Right atrium auricular region (tissue), 2 donors: ENCODE measurements around the gene ZNF516. TPM values are rescaled to one million over a fixed set of nuclear protein-coding genes. Genes with fewer than 3 reads are reported as not detected.
A peak's percentile ranks its signal among the peaks of the same experiment; 100 is the strongest.

Experiments used
- DNase-seq: peaks from one replicate; pipeline ENCODE4 v3.0.0-alpha.2; 2019; ENCODE audit warnings: low spot score
- H3K27ac ChIP-seq, 2 donors: fragments of 200-600 bp; sonication (generic); 1 replicate in 1 of 2; 2 replicates in 1 of 2; pipeline ENCODE4 v1.5.1; 2016 to 2019
- H3K27me3 ChIP-seq, 2 donors: fragments of 200-600 bp; sonication (generic); one replicate each; pipeline versions ENCODE4 v1.5.1 to v1.6.0; 2017 to 2019
- H3K36me3 ChIP-seq: fragments of 200-600 bp; sonication (generic); one replicate; pipeline ENCODE4 v1.5.1; 2016
- H3K4me1 ChIP-seq, 2 donors: fragments of 200-600 bp; sonication (generic); one replicate each; pipeline versions ENCODE4 v1.5.1 to v1.6.0; 2017 to 2019
- H3K4me3 ChIP-seq, 2 donors: fragments of 200-600 bp; sonication (generic); 1 replicate in 1 of 2; 2 replicates in 1 of 2; pipeline ENCODE4 v1.5.1; 2017 to 2019; ENCODE audit warnings: mild to moderate bottlenecking in 1 of 2, moderate library complexity in 1 of 2
- H3K9me3 ChIP-seq, 2 donors: fragments of 200-600 bp; sonication (generic); one replicate each; pipeline ENCODE4 v1.5.1; 2019
- total RNA-seq, 2 donors: library from RNA; depleted of rRNA; stranded (reverse); fragments of >200 nt; gene quantifications; one replicate each; pipeline ENCODE4 v1.1.0, GENCODE V29; 2016
- TF ChIP-seq, protein P1 (sequence below), 2 donors: fragments of 200-600 bp; sonication (generic); IDR thresholded peaks; one replicate each; pipeline ENCODE4 v1.5.1; 2019; ENCODE audit warnings: antibody characterized with exemption in 2 of 2

The ZNF516 gene
- total RNA-seq, 2 donors from 2014 or later, result 11.0 to 14.0 TPM

DNA sequence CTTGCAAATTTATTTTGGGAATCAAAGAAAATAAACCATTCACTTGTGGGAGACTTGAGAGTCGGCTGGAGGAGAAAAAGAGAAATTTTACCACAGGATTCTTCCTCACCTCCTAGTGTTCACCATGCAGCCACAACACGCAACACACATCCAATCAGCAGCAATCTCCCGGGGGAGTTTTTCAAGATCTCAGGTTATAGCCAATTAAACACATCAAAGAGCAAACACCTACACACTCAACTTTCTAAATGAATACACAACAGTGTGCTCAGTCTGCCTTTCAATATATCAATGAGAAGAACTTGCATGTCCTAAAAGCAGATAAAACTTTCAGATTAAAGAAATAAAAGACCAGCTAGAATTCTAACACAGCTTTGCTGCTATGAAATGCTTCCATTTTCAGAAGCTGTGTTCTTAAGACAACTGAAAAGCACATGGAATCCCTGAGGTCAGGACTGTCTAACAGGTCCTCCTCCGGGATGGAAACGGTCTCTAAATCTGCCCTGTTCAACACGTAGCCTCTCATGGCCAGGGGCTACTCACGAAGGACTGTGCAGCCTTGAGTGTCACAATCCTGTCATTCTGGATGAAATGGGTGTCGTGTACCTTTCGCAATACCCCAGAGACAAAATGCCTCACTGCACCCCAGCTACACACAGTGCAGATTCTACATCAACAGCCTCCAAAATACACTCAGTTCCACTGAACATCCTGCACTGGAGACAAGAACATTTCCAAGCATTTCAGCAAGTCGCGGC is 84.2 kb downstream of the ZNF516 start:
- H3K4me3 ChIP-seq, result no peak overlapping the region
- H3K4me1 ChIP-seq, result peaks cover 0 to 49% of the 10 kb centered on the region in 2 donors
- no peak overlapping the region for H3K27ac ChIP-seq
- no peak for DNase-seq
- no peaks in the 10 kb centered on the region for H3K36me3 ChIP-seq
- H3K27me3 ChIP-seq, result no peaks in the 10 kb centered on the region
- TF ChIP-seq, protein P1, sequence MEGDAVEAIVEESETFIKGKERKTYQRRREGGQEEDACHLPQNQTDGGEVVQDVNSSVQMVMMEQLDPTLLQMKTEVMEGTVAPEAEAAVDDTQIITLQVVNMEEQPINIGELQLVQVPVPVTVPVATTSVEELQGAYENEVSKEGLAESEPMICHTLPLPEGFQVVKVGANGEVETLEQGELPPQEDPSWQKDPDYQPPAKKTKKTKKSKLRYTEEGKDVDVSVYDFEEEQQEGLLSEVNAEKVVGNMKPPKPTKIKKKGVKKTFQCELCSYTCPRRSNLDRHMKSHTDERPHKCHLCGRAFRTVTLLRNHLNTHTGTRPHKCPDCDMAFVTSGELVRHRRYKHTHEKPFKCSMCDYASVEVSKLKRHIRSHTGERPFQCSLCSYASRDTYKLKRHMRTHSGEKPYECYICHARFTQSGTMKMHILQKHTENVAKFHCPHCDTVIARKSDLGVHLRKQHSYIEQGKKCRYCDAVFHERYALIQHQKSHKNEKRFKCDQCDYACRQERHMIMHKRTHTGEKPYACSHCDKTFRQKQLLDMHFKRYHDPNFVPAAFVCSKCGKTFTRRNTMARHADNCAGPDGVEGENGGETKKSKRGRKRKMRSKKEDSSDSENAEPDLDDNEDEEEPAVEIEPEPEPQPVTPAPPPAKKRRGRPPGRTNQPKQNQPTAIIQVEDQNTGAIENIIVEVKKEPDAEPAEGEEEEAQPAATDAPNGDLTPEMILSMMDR (IDR thresholded peaks at IDR 0.05), result no peak
- no peaks in the 10 kb centered on the region for H3K9me3 ChIP-seq

DNA sequence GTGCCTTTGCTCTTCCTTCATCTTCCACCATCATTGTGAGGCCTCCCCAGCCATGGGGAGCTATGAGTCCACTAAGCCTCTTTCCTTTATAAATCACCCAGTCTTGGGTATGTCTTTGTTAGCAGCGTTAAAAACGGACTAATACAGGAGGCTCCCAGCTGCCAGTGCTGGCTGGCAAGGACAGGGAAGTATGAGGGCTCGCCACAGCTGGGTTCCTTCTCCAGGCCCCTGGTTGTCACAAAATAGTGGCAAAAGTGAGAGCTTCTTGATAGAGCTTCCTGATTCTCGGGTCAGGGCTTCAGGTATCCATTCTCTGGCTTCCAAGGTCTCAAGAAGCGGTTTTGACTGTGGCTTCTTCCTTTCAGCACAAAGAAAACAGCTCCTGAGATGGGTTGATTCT is 85.0 kb downstream of the ZNF516 start:
- Histone ChIP-seq H3K27ac (no peak overlapping the region), H3K36me3 (no peaks in the 10 kb centered on the region), H3K9me3 (no peaks in the 10 kb centered on the region), H3K4me3 (no peak overlapping the region), H3K27me3 (no peaks in the 10 kb centered on the region), H3K4me1 (peaks cover 0 to 42% of the 10 kb centered on the region in 2 donors)
- DNase-seq, result no peak
- TF ChIP-seq, protein P1 (IDR thresholded peaks at IDR 0.05), result no peak

DNA sequence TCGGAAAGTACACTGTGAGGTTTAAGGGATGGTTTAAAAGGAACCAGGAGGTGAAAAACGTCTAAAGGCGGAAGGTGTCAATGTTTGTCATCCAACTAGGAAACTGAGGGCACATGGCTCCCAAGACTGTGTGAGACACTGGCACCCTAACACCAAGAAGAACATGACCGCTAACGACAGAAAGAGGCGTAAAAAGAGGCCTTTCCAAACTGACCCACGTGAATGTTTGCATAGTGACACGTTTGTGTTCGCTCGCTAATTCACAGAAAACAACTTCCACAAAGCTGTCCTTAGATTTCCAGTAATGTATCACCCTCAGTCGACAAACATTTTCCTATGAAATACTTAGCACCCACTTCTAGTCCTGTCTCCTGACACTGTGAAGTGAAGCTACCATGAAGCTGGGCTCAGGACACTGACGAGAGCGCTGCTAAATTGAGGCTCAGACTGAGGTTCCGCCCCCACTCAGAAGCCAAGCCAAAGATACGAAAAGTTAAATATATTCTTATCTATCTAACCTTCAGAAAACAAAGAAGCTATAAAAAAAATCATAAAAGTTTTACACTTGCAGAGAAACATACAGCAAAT is 86.5 kb downstream of the ZNF516 start:
- Histone ChIP-seq H3K27ac (peak overlapping the region in 1 of 2 donors; percentile 6), H3K4me3 (no peak overlapping the region), H3K36me3 (no peaks in the 10 kb centered on the region), H3K4me1 (peaks cover 0 to 36% of the 10 kb centered on the region in 2 donors), H3K9me3 (no peaks in the 10 kb centered on the region), H3K27me3 (no peaks in the 10 kb centered on the region)
- no peak for DNase-seq
- TF ChIP-seq, protein P1 (IDR thresholded peaks at IDR 0.05), result no peak

DNA sequence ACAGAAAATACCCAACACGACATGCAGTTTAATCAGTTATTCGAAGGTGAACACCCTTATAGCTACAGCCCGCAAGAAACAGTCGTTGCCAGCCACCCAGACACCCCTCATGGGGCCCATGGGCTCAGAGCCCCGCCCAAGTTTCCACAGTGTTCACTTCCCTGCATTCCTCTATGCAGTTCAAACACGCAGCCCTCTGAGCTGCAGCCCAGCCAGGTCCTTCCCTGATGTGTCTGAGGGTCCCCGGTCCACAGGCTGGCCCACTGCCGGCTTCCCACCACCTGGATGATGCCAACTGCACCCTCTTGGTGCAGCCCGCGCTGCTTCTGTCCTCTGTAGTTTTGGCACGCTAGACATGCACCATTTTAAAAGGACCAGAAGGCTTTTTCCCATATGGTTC is 87.4 kb downstream of the ZNF516 start:
- TF ChIP-seq, protein P1 (IDR thresholded peaks at IDR 0.05), result no peak
- no peaks in the 10 kb centered on the region for H3K27me3 ChIP-seq
- no peak overlapping the region for H3K4me3 ChIP-seq
- no peak overlapping the region for H3K27ac ChIP-seq
- H3K36me3 ChIP-seq, result no peaks in the 10 kb centered on the region
- DNase-seq, result no peak
- H3K9me3 ChIP-seq, result no peaks in the 10 kb centered on the region
- peaks cover 0 to 30% of the 10 kb centered on the region in 2 donors for H3K4me1 ChIP-seq

DNA sequence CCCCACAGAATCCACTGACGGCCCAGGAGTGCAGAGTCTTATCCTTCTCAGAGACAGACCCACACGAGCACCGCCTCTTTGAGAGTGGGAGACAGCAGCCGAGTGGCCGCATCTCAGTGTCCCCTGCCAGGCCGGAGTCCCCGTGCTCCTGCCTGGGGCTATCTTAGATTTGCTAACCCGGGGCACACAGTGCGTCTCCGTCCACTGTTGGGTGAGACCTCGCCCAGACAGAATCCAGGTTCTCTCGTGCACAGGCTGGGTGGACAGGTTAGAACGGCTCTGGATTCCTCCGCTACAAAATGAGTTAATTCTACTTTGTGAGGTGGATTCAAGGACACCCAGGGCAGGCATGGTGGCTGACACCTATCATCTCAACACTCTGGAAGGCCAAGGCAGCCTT is 88.3 kb downstream of the ZNF516 start:
- no peak overlapping the region for H3K4me3 ChIP-seq
- H3K4me1 ChIP-seq, result peaks cover 0 to 22% of the 10 kb centered on the region in 2 donors
- no peaks in the 10 kb centered on the region for H3K36me3 ChIP-seq
- no peaks in the 10 kb centered on the region for H3K9me3 ChIP-seq
- no peak overlapping the region for H3K27ac ChIP-seq
- TF ChIP-seq, protein P1 (IDR thresholded peaks at IDR 0.05), result no peak
- no peaks in the 10 kb centered on the region for H3K27me3 ChIP-seq
- DNase-seq, result no peak
